ENCODE results near the gene ARMCX2.

Gene ARMCX2

GRCh38 chrX:101685923-101686322 is 26.3 kb upstream of the ARMCX2 start:
- DNase-seq: no peak
- Mint-ChIP-seq H3K36me3 (ENCODE audit: low read depth) (no peaks in the 10 kb centered on the region), H3K27ac (peak overlapping the region; percentile 36), H3K4me3 (no peak overlapping the region), H3K4me1 (peaks cover 48% of the 10 kb centered on the region), H3K27me3 (ENCODE audit: low read depth, poor library complexity) (peaks cover 9% of the 10 kb centered on the region), H3K9me3 (peaks cover 38% of the 10 kb centered on the region)
- no peak for TF ChIP-seq CTCF (IDR thresholded peaks at IDR 0.05)

GRCh38 chrX:101682723-101683122 is 23.1 kb upstream of the ARMCX2 start:
- Mint-ChIP-seq H3K9me3 (peaks cover 42% of the 10 kb centered on the region), H3K27ac (no peak overlapping the region), H3K4me1 (peaks cover 40% of the 10 kb centered on the region), H3K4me3 (no peak overlapping the region), H3K27me3 (ENCODE audit: low read depth, poor library complexity) (peaks cover 9% of the 10 kb centered on the region), H3K36me3 (ENCODE audit: low read depth) (no peaks in the 10 kb centered on the region)
- DNase-seq: no peak
- no peak for TF ChIP-seq CTCF (IDR thresholded peaks at IDR 0.05)

- Mint-ChIP-seq H3K4me1 (peaks cover 32% of the 10 kb centered on the region), H3K27ac (peak overlapping the region; percentile 68), H3K4me3 (no peak overlapping the region), H3K27me3 (ENCODE audit: low read depth, poor library complexity) (peaks cover 4% of the 10 kb centered on the region), H3K9me3 (peaks cover 26% of the 10 kb centered on the region), H3K36me3 (ENCODE audit: low read depth) (no peaks in the 10 kb centered on the region)
- TF ChIP-seq CTCF (IDR thresholded peaks at IDR 0.05): no peak
- DNase-seq: no peak
Observed at GRCh38 chrX:101677028-101677427, 17.4 kb upstream of the ARMCX2 start.

GRCh38 chrX:101676571-101676970 is 16.9 kb upstream of the ARMCX2 start:
- peaks cover 26% of the 10 kb centered on the region for H3K9me3 Mint-ChIP-seq
- peaks cover 4% of the 10 kb centered on the region for H3K27me3 Mint-ChIP-seq (ENCODE audit: low read depth, poor library complexity)
- no peaks in the 10 kb centered on the region for H3K36me3 Mint-ChIP-seq (ENCODE audit: low read depth)
- no peak for DNase-seq
- no peak for TF ChIP-seq CTCF (IDR thresholded peaks at IDR 0.05)
- H3K4me1 Mint-ChIP-seq: peaks cover 32% of the 10 kb centered on the region
- H3K4me3 Mint-ChIP-seq: peak overlapping the region; percentile 21
- H3K27ac Mint-ChIP-seq: peak overlapping the region; percentile 68

GRCh38 chrX:101668143-101668542 is 8.5 kb upstream of the ARMCX2 start:
- TF ChIP-seq CTCF (IDR thresholded peaks at IDR 0.05): no peak
- H3K9me3 Mint-ChIP-seq: peaks cover 25% of the 10 kb centered on the region
- DNase-seq: no peak
- H3K4me3 Mint-ChIP-seq: no peak overlapping the region
- H3K36me3 Mint-ChIP-seq (ENCODE audit: low read depth): peaks cover 4% of the 10 kb centered on the region
- no peak overlapping the region for H3K27ac Mint-ChIP-seq
- H3K27me3 Mint-ChIP-seq (ENCODE audit: low read depth, poor library complexity): no peaks in the 10 kb centered on the region
- peaks cover 20% of the 10 kb centered on the region for H3K4me1 Mint-ChIP-seq

GRCh38 chrX:101658661-101659491 is 774 bp downstream of the ARMCX2 start:
- DNase-seq: peak; percentile 77
- Mint-ChIP-seq H3K27ac (no peak overlapping the region), H3K4me3 (peak overlapping the region; percentile 85), H3K9me3 (peaks cover 47% of the 10 kb centered on the region), H3K4me1 (peaks cover 24% of the 10 kb centered on the region), H3K27me3 (ENCODE audit: low read depth, poor library complexity) (no peaks in the 10 kb centered on the region), H3K36me3 (ENCODE audit: low read depth) (no peaks in the 10 kb centered on the region)
- TF ChIP-seq CTCF (IDR thresholded peaks at IDR 0.05): no peak

Measured in nephron progenitor cell (in vitro differentiated cells).